Lower leg skin (tissue), 3 donors: ENCODE data around the gene LAMC2.

Experiments used
- POLR2A ChIP-seq, 2 donors: fragments of 450-650 bp; IDR thresholded peaks; one replicate each; pipeline ENCODE4 v1.6.1; 2016 to 2017; ENCODE audit warnings: antibody characterized with exemption in 2 of 2, mild to moderate bottlenecking in 1 of 2, moderate library complexity in 1 of 2
- TF ChIP-seq, protein P1 (sequence below), 3 donors: fragments of 450-650 bp; IDR thresholded peaks; one replicate each; pipeline ENCODE4 v1.5.1; 2016; ENCODE audit warnings: antibody characterized with exemption in 3 of 3, mild to moderate bottlenecking in 3 of 3, moderate library complexity in 2 of 3

DNA sequence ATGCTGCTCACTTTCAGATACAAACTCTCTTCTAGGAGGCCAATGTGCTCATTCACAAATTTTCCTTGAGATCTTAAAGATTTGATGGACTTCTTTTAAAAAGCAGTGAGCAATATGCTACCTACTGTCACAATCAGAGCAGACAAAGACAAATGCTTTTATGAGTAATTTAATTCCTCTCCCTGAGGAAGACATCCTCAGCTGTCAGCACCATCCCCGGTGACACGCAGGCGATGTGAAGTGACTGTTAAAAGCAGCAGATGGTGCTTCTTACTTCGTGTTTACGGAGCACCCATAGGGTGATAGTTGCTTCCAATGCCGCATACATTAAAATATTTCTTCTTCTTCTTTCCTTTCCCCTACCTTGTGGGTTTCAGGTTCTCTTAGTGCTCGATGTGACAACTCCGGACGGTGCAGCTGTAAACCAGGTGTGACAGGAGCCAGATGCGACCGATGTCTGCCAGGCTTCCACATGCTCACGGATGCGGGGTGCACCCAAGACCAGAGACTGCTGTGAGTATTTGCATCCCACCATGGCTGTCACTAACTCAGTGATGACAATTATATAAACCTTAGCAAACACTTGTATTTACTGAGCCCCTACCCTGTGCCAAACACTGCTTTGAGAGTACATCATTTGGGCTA lies 29.1 kb downstream of the LAMC2 start:
- TF ChIP-seq, protein P1, sequence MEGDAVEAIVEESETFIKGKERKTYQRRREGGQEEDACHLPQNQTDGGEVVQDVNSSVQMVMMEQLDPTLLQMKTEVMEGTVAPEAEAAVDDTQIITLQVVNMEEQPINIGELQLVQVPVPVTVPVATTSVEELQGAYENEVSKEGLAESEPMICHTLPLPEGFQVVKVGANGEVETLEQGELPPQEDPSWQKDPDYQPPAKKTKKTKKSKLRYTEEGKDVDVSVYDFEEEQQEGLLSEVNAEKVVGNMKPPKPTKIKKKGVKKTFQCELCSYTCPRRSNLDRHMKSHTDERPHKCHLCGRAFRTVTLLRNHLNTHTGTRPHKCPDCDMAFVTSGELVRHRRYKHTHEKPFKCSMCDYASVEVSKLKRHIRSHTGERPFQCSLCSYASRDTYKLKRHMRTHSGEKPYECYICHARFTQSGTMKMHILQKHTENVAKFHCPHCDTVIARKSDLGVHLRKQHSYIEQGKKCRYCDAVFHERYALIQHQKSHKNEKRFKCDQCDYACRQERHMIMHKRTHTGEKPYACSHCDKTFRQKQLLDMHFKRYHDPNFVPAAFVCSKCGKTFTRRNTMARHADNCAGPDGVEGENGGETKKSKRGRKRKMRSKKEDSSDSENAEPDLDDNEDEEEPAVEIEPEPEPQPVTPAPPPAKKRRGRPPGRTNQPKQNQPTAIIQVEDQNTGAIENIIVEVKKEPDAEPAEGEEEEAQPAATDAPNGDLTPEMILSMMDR (IDR thresholded peaks at IDR 0.05), result no peak
- no peak for TF ChIP-seq POLR2A (IDR thresholded peaks at IDR 0.05)
